ENCODE results near the gene CLCN1.

GRCh38 chr7:143280566-143280965 is 35.3 kb upstream of the CLCN1 start:
- no peak for TF ChIP-seq CTCF (IDR thresholded peaks at IDR 0.05)
- no peak for TF ChIP-seq POLR2A (IDR thresholded peaks at IDR 0.05)
